GM12864 (cell line): ENCODE data around the gene ASB7.

Experiments
- DNase-seq: peaks from one replicate; pipeline ENCODE4 v3.0.0-alpha.2; 2011; ENCODE audit warnings: low read depth
- H3K4me3 ChIP-seq: 2 replicates; pipeline ENCODE4 v1.5.1; 2011; ENCODE audit warnings: mild to moderate bottlenecking, low read depth, low read length, control low read depth
- TF ChIP-seq, protein P1 (sequence below): IDR thresholded peaks from 2 replicates; pipeline ENCODE4 v1.5.1; 2011; ENCODE audit warnings: low read depth, mild to moderate bottlenecking, moderate library complexity, low read length, control low read depth, inconsistent platforms; ENCODE audit errors: missing control alignments

Gene ASB7

DNA sequence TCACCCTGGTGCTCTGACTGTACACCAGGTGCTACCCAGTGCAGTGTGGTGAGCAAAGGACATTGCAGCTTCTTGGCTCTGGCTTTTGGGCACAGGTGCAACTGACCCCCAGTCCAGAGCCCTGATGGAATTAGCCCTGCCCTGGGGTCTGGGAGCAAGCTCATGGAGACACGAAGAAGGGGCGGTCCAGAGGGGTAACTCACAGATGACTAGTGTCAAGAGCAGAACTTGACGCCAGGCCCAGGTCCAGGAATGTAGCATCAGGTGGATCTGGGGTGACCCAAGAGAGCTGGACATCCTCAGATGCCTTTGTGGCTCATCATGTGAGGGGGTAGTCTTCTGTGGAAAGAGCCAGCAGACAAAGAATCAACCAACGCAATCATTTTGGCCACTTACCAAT, 88.9 kb downstream of the ASB7 start:
- no peak for DNase-seq
- TF ChIP-seq, protein P1, sequence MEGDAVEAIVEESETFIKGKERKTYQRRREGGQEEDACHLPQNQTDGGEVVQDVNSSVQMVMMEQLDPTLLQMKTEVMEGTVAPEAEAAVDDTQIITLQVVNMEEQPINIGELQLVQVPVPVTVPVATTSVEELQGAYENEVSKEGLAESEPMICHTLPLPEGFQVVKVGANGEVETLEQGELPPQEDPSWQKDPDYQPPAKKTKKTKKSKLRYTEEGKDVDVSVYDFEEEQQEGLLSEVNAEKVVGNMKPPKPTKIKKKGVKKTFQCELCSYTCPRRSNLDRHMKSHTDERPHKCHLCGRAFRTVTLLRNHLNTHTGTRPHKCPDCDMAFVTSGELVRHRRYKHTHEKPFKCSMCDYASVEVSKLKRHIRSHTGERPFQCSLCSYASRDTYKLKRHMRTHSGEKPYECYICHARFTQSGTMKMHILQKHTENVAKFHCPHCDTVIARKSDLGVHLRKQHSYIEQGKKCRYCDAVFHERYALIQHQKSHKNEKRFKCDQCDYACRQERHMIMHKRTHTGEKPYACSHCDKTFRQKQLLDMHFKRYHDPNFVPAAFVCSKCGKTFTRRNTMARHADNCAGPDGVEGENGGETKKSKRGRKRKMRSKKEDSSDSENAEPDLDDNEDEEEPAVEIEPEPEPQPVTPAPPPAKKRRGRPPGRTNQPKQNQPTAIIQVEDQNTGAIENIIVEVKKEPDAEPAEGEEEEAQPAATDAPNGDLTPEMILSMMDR = no peak
- no peak overlapping the region for H3K4me3 ChIP-seq

DNA sequence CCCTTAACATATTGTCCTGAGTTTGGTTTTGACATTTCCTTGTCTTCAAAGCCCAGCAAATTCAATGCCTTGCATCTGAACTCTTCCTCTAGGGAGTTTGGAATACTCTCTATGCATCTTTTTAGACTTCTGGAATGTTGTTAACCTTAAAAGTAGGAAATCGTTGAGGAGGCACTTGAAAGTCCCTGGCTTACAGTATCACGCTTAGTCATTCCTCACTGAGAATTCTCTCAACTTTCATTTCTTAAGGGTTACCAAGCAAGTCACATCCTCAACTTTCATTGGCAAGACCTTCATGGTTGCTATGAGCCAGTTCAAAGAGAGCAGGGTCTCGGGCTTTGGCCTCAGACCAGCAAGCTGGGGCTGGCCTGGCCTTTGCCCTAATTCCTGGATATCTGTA, 89.9 kb downstream of the ASB7 start:
- no peak overlapping the region for H3K4me3 ChIP-seq
- TF ChIP-seq, protein P1 = no peak
- no peak for DNase-seq

DNA sequence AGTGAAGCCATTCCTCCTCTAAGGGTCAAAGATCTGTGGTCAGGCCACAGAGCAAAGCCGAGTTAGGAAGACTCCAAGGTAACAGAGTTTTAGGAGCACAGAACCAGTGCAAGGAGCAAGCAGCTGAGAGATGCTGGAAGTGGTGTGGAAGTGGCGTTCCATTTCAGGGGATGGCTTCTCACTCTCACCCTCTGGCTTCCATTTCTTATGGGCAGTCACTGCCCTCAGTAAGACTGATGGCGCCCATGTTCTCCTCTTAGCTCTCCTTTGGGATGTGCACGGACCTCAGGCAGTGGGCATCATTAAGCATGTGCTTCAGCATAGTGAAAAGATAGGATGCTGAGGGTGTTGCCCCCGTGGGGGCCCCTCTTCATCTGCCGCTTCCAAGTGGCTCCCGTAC, 90.3 kb downstream of the ASB7 start:
- no peak overlapping the region for H3K4me3 ChIP-seq
- DNase-seq = no peak
- TF ChIP-seq, protein P1 = no peak

DNA sequence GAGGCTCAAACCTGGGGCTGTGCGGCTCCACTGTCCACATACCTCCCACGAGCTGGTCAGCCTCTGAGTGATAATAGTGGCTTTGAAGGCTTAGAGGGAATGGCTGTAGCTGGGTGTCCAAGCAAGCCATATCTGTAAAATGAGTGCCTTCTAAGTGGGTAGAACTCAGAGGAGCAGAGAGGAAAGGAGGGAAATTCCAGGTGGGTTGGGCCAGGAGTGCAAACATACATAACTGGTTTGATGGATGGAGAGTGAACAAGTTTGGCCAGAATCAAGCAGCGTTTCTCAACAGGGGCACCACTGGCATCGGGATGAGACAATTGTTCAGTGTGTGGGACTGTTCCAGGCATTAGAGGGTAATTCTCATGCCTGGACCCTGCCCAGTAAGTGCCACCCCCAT, 91.1 kb downstream of the ASB7 start:
- TF ChIP-seq, protein P1 = no peak
- no peak for DNase-seq
- no peak overlapping the region for H3K4me3 ChIP-seq

DNA sequence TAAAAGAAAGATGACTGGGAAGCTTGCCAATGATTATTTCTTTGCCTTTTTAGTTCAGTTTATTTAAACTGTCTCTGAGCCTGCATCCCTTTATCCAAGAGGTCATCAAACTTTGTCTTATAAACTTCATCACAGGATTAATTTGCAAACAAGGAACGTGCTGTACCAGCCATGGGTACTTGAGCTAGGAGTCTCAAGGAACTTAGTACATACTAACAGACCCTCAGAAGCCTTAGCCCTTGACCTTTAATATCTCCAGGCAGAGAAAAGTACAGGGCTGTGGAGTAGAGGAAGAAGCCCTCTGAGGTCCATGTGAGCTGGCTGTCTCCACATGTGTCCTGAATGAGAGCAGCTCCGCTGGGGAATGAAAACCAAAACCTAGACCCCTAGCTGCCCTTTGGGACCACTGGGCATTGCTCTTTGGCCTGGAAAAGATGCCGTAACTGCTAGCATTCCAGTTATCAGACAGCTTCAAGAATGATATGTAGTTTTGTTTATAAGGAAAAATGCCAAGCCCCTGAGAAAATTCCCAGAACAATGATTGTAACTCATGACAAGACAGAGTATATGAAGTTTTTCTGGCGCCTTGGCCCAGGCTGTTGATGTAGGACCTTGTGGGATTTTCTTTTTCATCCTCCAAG, 92.1 kb downstream of the ASB7 start:
- no peak for DNase-seq
- TF ChIP-seq, protein P1 = no peak
- H3K4me3 ChIP-seq = no peak overlapping the region

DNA sequence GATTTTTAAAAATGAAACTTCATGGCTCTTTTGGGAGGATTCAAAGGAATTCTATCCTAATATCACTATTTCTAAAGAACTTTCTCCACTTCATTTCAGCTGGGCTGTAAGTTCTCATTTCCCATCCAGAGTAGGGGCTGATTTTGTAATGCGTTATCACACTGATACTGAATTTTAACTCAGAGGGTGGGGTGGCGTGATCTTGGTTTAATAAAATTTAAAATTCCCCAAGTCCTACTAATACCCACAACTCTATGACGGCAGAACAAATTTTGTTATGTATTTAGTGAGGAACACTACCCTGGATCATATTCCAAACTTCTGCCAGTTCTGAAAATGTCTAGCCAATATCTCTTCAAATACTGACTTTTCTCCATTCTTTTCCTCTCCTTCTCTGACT, 92.7 kb downstream of the ASB7 start:
- no peak for DNase-seq
- no peak overlapping the region for H3K4me3 ChIP-seq
- TF ChIP-seq, protein P1 = no peak

DNA sequence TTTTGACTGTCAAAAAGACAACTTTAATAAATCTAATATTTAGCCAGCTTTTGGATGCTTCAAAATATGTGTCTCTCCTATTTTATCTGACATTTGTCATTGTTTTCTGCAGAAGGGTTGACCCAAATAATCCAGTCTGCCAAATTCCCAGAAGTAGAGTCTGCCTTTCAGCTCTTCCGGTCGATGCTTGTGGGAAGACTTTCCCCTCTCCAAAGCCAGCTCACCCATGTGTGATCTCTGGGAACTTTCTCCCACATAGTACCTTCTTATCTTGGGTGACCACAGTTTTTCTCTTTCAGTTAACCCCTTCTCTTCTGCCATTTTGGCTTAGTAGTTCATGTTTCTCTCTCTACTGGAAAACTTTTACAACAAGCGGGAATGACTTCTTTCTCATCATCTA, 94.1 kb downstream of the ASB7 start:
- TF ChIP-seq, protein P1 = no peak
- no peak for DNase-seq
- H3K4me3 ChIP-seq = no peak overlapping the region
